Peyer's patch (tissue), 4 donors: ENCODE measurements around the gene PLCL2. TPM values are rescaled to one million over a fixed set of nuclear protein-coding genes. Genes with fewer than 3 reads are reported as not detected.

Source experiments
- DNase-seq, 3 donors: peaks; one replicate each; pipeline ENCODE4 v3.0.0-alpha.2; 2017 to 2019
- H3K27ac ChIP-seq, 4 donors: fragments of 200-600 bp; sonication (generic); one replicate each; pipeline ENCODE4 v1.5.1; 2016 to 2019
- H3K27me3 ChIP-seq, 2 donors: fragments of 200-600 bp; sonication (generic); one replicate each; pipeline ENCODE4 v1.5.1; 2019
- H3K36me3 ChIP-seq, 3 donors: fragments of 200-600 bp; sonication (generic); one replicate each; pipeline ENCODE4 v1.5.1; 2016 to 2019
- H3K4me1 ChIP-seq, 4 donors: fragments of 200-600 bp; sonication (generic); one replicate each; pipeline ENCODE4 v1.5.1; 2016 to 2019
- H3K4me3 ChIP-seq, 4 donors: fragments of 200-600 bp; sonication (generic); 1 replicate in 3 of 4; 2 replicates in 1 of 4; pipeline ENCODE4 v1.5.1; 2016 to 2019; ENCODE audit warnings: mild to moderate bottlenecking in 1 of 4
- H3K9me3 ChIP-seq, 4 donors: fragments of 200-600 bp; sonication (generic); one replicate each; pipeline ENCODE4 v1.5.1; 2016 to 2019; ENCODE audit warnings: mild to moderate bottlenecking in 1 of 4
- POLR2A ChIP-seq, 2 donors: fragments of 450-650 bp; IDR thresholded peaks; one replicate each; pipeline ENCODE4 v1.5.1; 2017; ENCODE audit warnings: antibody characterized with exemption in 2 of 2, mild to moderate bottlenecking in 2 of 2, moderate library complexity in 2 of 2
- total RNA-seq, 4 donors: library from RNA; depleted of rRNA; stranded (reverse); fragments of >200 nt; gene quantifications; one replicate each; pipeline ENCODE4 v1.1.0, GENCODE V29; 2016
- TF ChIP-seq, protein P1 (sequence below), 6 experiments: fragments of 450-650 bp in 4 of 6; fragments of 200-600 bp in 2 of 6; sonication (generic) in 1 of 6; IDR thresholded peaks; one replicate each; pipeline ENCODE4 v1.5.1; 2017 to 2019; ENCODE audit warnings: antibody characterized with exemption in 6 of 6, mild to moderate bottlenecking in 3 of 6, moderate library complexity in 1 of 6

Gene PLCL2
- total RNA-seq, 4 donors from 2014 or later, result 21.8 to 39.6 (median 25.4) TPM

DNA sequence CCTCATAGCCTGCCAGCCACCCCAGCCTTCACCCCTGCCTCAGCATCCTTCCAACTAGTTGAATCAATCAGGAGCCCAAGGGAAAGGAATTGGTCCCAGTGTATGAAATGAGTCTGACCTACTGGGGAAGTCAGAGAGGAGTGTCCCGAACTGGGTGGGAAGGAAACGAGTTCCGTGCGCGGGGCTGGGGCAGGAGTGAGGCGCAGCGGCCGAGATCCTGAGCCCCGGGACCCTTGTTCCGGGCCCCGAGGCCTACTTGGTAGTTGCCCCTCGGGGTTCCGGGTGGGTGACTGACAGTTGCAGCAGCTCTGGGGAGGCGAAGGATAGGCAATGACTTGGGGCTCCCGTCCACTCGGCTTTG is 1.1 kb upstream of the PLCL2 start:
- DNase-seq, result peak in 1 of 3 donors; percentile 55
- H3K9me3 ChIP-seq, result no peaks in the 10 kb centered on the region
- peak overlapping the region; percentile 92 to 96 (median 94) for H3K27ac ChIP-seq
- TF ChIP-seq, protein P1, sequence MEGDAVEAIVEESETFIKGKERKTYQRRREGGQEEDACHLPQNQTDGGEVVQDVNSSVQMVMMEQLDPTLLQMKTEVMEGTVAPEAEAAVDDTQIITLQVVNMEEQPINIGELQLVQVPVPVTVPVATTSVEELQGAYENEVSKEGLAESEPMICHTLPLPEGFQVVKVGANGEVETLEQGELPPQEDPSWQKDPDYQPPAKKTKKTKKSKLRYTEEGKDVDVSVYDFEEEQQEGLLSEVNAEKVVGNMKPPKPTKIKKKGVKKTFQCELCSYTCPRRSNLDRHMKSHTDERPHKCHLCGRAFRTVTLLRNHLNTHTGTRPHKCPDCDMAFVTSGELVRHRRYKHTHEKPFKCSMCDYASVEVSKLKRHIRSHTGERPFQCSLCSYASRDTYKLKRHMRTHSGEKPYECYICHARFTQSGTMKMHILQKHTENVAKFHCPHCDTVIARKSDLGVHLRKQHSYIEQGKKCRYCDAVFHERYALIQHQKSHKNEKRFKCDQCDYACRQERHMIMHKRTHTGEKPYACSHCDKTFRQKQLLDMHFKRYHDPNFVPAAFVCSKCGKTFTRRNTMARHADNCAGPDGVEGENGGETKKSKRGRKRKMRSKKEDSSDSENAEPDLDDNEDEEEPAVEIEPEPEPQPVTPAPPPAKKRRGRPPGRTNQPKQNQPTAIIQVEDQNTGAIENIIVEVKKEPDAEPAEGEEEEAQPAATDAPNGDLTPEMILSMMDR (IDR thresholded peaks at IDR 0.05), result no peak
- TF ChIP-seq POLR2A (IDR thresholded peaks at IDR 0.05), result no peak
- no peaks in the 10 kb centered on the region for H3K27me3 ChIP-seq
- H3K4me3 ChIP-seq, result peak overlapping the region; percentile 84 to 98 (median 88)
- peaks cover 0 to 11% (median 4%) of the 10 kb centered on the region in 4 donors for H3K4me1 ChIP-seq
- H3K36me3 ChIP-seq, result no peaks in the 10 kb centered on the region

DNA sequence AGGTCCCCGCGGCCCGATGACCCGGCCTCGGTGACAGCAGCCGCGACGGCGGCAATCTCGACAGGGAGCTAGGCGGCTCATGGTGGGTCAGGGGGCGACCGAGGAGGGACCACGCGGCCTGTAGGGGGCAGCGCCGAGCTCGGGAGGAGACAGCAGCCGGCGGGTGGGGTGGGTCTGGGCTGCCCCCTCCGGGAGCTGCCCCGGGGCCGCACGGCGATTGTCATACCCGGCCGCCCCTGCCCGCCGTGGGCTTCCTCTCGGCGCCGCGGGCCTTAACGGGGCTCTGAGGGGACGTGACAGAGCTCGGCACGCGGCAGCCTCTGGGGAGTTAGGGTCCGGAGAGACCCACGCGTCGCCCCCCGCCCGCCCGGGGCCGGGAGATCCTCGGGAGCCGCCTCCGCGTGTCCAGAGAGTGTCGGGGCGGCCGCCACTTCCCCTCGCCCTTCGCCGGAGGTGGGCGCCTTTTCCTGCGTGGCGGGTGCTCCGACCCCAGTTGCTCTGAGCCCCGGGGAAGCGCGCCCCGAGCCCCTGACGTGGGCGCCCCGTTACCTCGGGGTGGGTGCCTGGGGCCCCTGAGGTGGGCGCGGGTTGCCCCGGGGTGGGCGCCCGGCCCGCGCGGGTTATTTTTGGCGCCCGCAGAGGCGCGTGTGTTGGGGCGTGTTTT is 539 bp upstream of the PLCL2 start:
- Histone ChIP-seq H3K4me1 (peaks cover 0 to 16% (median 4%) of the 10 kb centered on the region in 4 donors), H3K36me3 (no peaks in the 10 kb centered on the region), H3K27me3 (no peaks in the 10 kb centered on the region), H3K4me3 (peak overlapping the region; percentile 84 to 98 (median 88)), H3K9me3 (no peaks in the 10 kb centered on the region), H3K27ac (peak overlapping the region; percentile 92 to 96 (median 94))
- TF ChIP-seq, protein P1 (IDR thresholded peaks at IDR 0.05), result peak; percentile 13 to 80 (median 67)
- no peak for TF ChIP-seq POLR2A (IDR thresholded peaks at IDR 0.05)
- peak; percentile 78 to 85 (median 83) for DNase-seq

DNA sequence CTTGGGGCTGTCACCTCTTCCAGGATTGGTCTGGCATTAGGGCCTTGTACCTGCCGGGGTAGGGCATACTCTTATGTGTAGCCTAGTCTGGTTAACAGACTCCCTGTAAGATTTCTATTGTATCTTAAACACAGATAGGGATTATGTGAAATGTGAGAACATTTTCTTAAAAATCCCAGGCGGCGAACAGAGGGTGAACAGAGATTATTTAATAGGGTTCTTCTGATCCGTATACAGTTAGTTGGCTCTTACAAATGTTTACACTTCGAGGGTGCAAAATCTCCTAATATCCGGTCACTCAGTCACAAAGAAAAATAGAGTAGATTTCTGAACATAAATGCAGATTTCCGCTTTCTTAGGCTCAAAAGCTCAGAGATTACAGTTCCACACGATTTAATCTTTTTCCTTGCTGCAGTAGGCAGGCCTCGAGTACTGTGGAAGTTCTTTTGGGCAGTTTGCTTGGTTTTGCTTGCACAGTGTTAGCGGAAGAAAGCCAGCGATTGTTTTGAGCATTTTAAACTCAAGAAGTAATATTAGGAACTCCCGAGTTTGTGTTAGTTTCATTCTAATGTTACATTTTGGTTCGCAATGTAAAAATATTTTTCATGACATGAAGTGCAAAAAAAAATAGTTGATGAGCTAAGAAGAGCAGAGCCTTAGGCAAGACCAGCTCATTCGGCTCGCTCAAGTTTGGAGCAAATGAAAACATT is 993 bp downstream of the PLCL2 start:
- Histone ChIP-seq H3K4me3 (peak overlapping the region; percentile 84 to 98 (median 88)), H3K4me1 (peaks cover 0 to 20% (median 4%) of the 10 kb centered on the region in 4 donors), H3K36me3 (no peaks in the 10 kb centered on the region), H3K27ac (peak overlapping the region; percentile 92 to 96 (median 94)), H3K9me3 (no peaks in the 10 kb centered on the region), H3K27me3 (no peaks in the 10 kb centered on the region)
- no peak for TF ChIP-seq POLR2A (IDR thresholded peaks at IDR 0.05)
- TF ChIP-seq, protein P1 (IDR thresholded peaks at IDR 0.05), result no peak
- DNase-seq, result no peak

DNA sequence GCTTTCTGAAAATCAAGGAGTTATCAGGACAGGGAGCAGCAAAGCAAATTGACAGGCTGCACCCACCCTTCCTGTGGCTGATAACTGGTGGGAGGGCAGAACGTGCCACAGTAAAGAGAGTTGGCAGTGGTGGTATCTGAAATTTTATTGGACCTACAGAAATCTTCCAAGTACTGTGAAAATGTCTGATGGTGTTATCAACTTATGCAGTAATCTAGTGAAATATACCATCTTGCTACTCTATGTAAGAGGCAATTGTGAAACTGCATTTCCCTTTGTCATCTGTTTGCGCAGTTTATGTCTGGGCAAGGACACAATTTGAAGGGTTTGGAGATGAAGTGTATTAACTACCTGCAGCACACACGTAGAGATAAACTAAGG is 1.5 kb downstream of the PLCL2 start:
- peak overlapping the region; percentile 92 to 96 (median 94) for H3K27ac ChIP-seq
- TF ChIP-seq, protein P1 (IDR thresholded peaks at IDR 0.05), result no peak
- no peak for TF ChIP-seq POLR2A (IDR thresholded peaks at IDR 0.05)
- H3K4me1 ChIP-seq, result peaks cover 0 to 20% (median 4%) of the 10 kb centered on the region in 4 donors
- no peaks in the 10 kb centered on the region for H3K27me3 ChIP-seq
- peak in 1 of 3 donors; percentile 34 for DNase-seq
- H3K36me3 ChIP-seq, result no peaks in the 10 kb centered on the region
- H3K9me3 ChIP-seq, result no peaks in the 10 kb centered on the region
- peak overlapping the region; percentile 84 to 98 (median 88) for H3K4me3 ChIP-seq

DNA sequence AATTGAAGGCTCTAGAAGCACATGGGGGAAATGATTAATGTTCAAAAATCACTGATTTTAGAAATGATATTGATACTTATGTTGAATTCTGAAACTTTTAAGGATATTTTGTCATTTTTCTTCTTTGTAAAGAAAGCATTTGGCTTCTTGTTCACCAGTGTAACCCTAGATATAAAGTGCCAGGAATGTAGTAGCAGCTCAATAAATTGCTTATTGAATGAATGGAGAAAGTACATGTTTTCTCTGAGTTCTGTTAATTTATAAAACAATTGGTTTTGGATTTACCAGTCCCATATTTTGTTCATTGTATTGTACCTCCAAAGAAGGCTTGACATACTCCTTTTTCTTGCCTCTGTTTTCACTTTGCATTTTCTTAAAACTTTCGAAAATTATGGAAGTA is 2.4 kb downstream of the PLCL2 start:
- Histone ChIP-seq H3K4me1 (peaks cover 0 to 20% (median 4%) of the 10 kb centered on the region in 4 donors), H3K4me3 (no peak overlapping the region), H3K9me3 (no peaks in the 10 kb centered on the region), H3K27ac (peak overlapping the region in 1 of 4 donors; percentile 92), H3K36me3 (no peaks in the 10 kb centered on the region), H3K27me3 (no peaks in the 10 kb centered on the region)
- TF ChIP-seq, protein P1 (IDR thresholded peaks at IDR 0.05), result no peak
- no peak for TF ChIP-seq POLR2A (IDR thresholded peaks at IDR 0.05)
- no peak for DNase-seq
